Psoas muscle (tissue), 8 donors: ENCODE measurements around the gene MRPL10. TPM values are rescaled to one million over a fixed set of nuclear protein-coding genes. Genes with fewer than 3 reads are reported as not detected.

ENCODE experiments used
- ATAC-seq, 4 donors: fragments of 200-7000 bp; cut with Tn5 transposase; one replicate each; pipeline ENCODE4 v1.9.1; 2020; ENCODE audit warnings: moderate library complexity in 3 of 4, mild to moderate bottlenecking in 2 of 4
- DNase-seq, 2 donors: peaks; one replicate each; pipeline ENCODE4 v3.0.0-alpha.2; 2020
- H3K27ac ChIP-seq: fragments of 200-600 bp; one replicate; pipeline ENCODE4 v1.8.0; 2022
- H3K27me3 ChIP-seq, 3 donors: fragments of 200-600 bp in 1 of 3; one replicate each; pipeline versions ENCODE4 v1.6.1 to v1.8.0; 2013 to 2022; ENCODE audit warnings: low read length in 2 of 3, mild to moderate bottlenecking in 2 of 3, moderate library complexity in 1 of 3; ENCODE audit not compliant: insufficient read depth in 3 of 3
- H3K36me3 ChIP-seq, 2 donors: fragments of 200-600 bp in 1 of 2; one replicate each; pipeline versions ENCODE4 v1.6.1 to v1.8.0; 2013 to 2022; ENCODE audit warnings: low read depth in 1 of 2, mild to moderate bottlenecking in 1 of 2, moderate library complexity in 1 of 2; ENCODE audit not compliant: insufficient read depth in 1 of 2
- H3K4me1 ChIP-seq: fragments of 200-600 bp; one replicate; pipeline ENCODE4 v1.8.0; 2022
- H3K4me3 ChIP-seq: fragments of 200-600 bp; one replicate; pipeline ENCODE4 v1.8.0; 2022; ENCODE audit warnings: mild to moderate bottlenecking
- H3K9me3 ChIP-seq: fragments of 200-600 bp; one replicate; pipeline ENCODE4 v1.8.0; 2022
- WGBS, 3 donors: extraction: QIAGEN DNeasy Blood & Tissue Kit; methylation state at CpG; one replicate each; pipeline versions ENCODE4 v1.1.6 to v1.1.7; 2013; 5-methylcytosine and 5-hydroxymethylcytosine counted together
- intact Hi-C, 2 donors: fragments of 100-400 bp; cut with DNase I; formaldehyde crosslinking; loops; one replicate each; pipeline versions ENCODE4 v1.11.0 to v1.14.2; 2022
- polyA plus RNA-seq, 3 donors: library from polyadenylated mRNA; stranded (reverse); fragments of 200-250 nt; gene quantifications; one replicate each; pipeline ENCODE4 v1.2.3, GENCODE V29; 2013
- total RNA-seq, 4 donors: library from RNA; stranded (reverse); fragmentation: NEBNext Ultra II Directional in 2 of 4; extraction: Animal tissue kit (Norgen Biotek cat#: 25700) in 2 of 4; gene quantifications; one replicate each; pipeline versions ENCODE4 v1.2.1 to v1.2.4, GENCODE V29; 2021 to 2023
- TF ChIP-seq, protein P1 (sequence below): fragments of 200-600 bp; IDR thresholded peaks from one replicate; pipeline ENCODE4 v1.8.0; 2022; ENCODE audit warnings: antibody characterized with exemption
- donor health status: healthy with polysubstance abuse.
- donor health status: DM: no; HTN: no; CAD: no; lungs with moderate emphysema.
- donor health status: Bipolar disorder and iron deficiency.
- donor health status: healthy.
- donor health status: DM: yes; HTN: yes; CAD: no.
- donor health status: DM: no; HTN: no; CAD: no.
- donor health status: DM: no; HTN: no; CAD: no.
- donor health status: DM: yes; HTN: yes; CAD: no.

MRPL10 gene
- total and polyA plus RNA-seq, 7 donors = 37.8 to 78.6 (median 47.0) TPM

DNA sequence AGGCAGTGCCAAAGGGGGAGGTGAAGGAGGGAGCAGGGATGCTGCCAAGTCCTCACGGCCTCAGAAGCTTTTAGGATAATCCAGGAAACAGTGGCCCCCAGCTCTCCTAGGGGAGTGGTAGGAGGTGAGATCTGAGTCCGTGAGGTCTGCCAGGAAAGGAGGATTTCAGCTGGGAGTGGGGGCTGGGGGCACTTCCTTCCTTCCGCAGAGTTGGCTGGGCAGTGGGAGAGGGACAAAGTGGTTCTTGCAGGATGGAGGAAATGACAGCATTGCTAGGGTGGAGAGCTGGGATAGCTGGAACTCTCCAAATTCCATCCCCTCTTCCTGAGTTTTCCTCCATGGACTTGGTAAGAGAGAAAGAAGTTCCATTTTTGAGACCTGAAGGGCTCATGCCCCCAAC lies 24.4 kb upstream of the MRPL10 start:
- H3K4me1 ChIP-seq = peaks cover 6% of the 10 kb centered on the region
- intact Hi-C loops = no loop called here
- H3K4me3 ChIP-seq = no peak overlapping the region
- H3K9me3 ChIP-seq = no peaks in the 10 kb centered on the region
- no peak for DNase-seq
- 4 to 26% (median 23%) methylated on average over 3 of the region's 3 CpGs for WGBS, 3 donors
- TF ChIP-seq, protein P1, sequence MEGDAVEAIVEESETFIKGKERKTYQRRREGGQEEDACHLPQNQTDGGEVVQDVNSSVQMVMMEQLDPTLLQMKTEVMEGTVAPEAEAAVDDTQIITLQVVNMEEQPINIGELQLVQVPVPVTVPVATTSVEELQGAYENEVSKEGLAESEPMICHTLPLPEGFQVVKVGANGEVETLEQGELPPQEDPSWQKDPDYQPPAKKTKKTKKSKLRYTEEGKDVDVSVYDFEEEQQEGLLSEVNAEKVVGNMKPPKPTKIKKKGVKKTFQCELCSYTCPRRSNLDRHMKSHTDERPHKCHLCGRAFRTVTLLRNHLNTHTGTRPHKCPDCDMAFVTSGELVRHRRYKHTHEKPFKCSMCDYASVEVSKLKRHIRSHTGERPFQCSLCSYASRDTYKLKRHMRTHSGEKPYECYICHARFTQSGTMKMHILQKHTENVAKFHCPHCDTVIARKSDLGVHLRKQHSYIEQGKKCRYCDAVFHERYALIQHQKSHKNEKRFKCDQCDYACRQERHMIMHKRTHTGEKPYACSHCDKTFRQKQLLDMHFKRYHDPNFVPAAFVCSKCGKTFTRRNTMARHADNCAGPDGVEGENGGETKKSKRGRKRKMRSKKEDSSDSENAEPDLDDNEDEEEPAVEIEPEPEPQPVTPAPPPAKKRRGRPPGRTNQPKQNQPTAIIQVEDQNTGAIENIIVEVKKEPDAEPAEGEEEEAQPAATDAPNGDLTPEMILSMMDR = no peak
- no peak for ATAC-seq
- peaks cover 0 to 77% (median 34%) of the 10 kb centered on the region in 3 donors for H3K27me3 ChIP-seq
- no peak overlapping the region for H3K27ac ChIP-seq
- no peaks in the 10 kb centered on the region for H3K36me3 ChIP-seq

DNA sequence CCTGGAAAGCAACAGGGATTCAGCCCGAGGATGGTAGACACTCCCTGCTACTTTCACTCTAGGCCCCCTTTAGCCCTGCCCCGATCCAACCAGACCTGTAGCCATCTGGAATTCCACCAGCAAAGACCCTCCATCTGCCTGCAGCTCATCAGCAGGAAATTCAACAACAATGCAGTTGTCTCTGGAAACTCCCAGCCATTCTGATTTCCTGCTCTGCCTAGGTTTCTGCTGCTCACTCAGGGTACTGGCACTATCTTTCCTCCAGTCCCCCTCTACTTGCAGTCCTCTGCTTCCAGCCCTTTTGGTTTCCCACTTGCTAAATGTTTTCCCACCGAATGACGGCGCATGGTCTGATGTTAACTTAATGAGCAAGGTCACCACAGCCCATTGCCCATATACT lies 22.3 kb upstream of the MRPL10 start:
- no peak overlapping the region for H3K27ac ChIP-seq
- ATAC-seq (no peak), DNase-seq (no peak)
- no peak overlapping the region for H3K4me3 ChIP-seq
- H3K27me3 ChIP-seq = peaks cover 0 to 83% (median 39%) of the 10 kb centered on the region in 3 donors
- H3K9me3 ChIP-seq = no peaks in the 10 kb centered on the region
- H3K36me3 ChIP-seq = no peaks in the 10 kb centered on the region
- TF ChIP-seq, protein P1 = no peak
- H3K4me1 ChIP-seq = peaks cover 10% of the 10 kb centered on the region
- WGBS, 3 donors = 18 to 32% (median 31%) methylated on average over 5 of the region's 5 CpGs
- intact Hi-C loops = no loop called here

DNA sequence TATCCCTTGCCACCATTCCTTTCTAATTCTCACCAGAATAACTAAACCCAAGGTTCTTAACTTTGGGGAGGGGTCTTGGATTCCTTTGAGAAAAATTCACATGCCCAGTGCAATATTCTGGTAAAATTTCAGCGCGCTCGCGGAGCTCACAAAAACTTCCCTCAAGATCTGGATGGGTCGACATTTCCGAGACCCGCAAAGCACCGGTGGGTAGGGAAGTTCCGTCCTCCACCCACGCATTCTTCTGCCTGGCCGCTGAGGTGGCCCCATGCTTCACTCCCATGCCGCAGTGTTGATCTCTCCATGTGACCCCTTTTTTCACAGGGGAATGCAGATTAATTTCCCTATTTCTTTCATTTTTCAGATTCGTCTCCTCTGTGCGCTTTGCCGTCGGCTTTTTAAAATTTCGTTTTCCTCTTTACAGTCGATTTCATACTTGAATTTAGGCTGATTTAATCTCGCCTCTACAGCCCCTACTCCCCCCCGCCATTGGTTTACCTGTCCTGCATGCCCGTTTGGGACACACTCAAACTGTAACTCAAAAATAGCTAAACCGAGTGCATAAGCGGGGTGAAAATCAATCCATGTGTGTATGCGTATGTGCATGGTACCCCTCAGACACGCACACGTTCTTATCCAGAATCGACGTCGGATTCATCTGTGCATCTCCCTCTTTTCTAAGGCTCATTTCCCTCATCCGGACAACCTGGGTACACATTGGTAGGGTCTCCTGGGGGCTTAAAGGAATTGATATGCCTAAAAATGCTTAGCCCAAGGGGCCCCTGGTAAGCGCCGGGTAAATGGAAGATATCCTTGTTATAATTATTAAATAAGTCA lies 21.0 kb upstream of the MRPL10 start:
- peaks cover 0 to 96% (median 51%) of the 10 kb centered on the region in 3 donors for H3K27me3 ChIP-seq
- H3K27ac ChIP-seq = no peak overlapping the region
- no peaks in the 10 kb centered on the region for H3K36me3 ChIP-seq
- ATAC-seq = no peak
- intact Hi-C loops = no loop called here
- TF ChIP-seq, protein P1 = no peak
- no peak overlapping the region for H3K4me3 ChIP-seq
- H3K4me1 ChIP-seq = peaks cover 12% of the 10 kb centered on the region
- H3K9me3 ChIP-seq = no peaks in the 10 kb centered on the region
- 27 to 34% (median 29%) methylated on average over 32 of the region's 32 CpGs for WGBS, 3 donors
- DNase-seq = no peak

DNA sequence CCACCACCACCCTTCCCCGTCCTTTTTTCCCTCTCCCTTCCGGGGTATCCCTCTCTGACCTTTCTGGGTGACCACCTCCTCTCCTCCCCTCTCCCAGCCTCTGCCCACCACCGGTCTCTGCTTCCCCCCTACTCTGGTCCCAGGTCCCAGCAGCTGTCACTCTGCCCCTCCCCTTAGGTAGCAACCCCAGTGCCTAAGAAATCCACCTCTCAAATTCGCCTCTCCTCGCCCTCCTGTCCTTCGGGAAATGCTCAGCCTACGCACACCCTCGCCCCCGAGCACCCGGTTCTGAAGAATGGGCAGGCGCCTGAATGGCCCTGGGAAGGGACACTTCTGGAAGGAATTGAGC lies 20.4 kb upstream of the MRPL10 start:
- TF ChIP-seq, protein P1 = no peak
- Histone ChIP-seq H3K4me1 (peaks cover 16% of the 10 kb centered on the region), H3K27ac (no peak overlapping the region), H3K36me3 (no peaks in the 10 kb centered on the region), H3K9me3 (no peaks in the 10 kb centered on the region), H3K4me3 (no peak overlapping the region), H3K27me3 (peaks cover 0 to 97% (median 52%) of the 10 kb centered on the region in 3 donors)
- intact Hi-C loops = no loop called here
- no peak for ATAC-seq
- WGBS, 3 donors = 31 to 41% (median 31%) methylated on average over 10 to 11 of the region's 11 CpGs
- no peak for DNase-seq
